Measurements from ENCODE around the gene FAM120B.

FAM120B gene

DNA sequence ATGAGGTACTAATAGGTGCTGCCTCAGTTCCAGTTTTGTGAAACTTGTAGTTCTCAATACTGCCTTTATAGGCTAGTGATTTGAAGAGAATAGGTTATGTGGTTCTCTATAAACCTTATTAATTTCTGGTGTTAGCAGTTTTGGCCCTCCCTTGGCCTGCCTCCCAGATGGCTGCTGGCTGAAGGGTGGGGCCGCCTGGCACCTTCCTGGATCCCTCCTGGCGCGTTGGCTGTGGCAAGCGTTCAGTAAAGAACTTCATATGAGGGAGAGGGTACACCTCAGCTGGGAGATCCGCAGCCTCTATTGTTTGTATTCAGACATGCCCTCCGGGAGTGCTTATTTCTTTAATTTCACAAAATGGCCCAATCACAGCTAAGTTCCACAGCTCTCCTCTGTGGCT lies 51.9 kb downstream of the FAM120B start:
- DNase-seq (ENCODE audit: low read depth, low spot score): no peak

DNA sequence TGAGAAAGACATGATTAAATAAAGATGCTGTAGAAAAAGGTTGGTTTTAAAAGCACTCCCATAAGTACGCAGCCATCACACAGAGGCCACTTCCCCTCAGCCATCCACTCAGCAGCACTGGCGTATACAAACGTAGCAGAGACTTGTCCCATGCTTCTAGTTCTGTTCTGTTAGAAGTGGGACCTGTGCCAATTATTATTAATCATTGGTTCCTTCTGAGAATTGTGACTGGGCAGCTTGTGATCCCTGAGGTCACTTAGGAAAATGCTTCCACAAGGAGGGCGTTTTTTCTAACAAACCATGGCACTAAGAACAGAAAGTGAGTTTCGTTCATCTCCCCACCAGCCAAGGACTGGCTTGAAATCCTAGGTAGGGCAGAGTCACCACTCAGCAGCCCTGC lies 53.9 kb downstream of the FAM120B start:
- no peak for DNase-seq (ENCODE audit: low read depth, low spot score)

DNA sequence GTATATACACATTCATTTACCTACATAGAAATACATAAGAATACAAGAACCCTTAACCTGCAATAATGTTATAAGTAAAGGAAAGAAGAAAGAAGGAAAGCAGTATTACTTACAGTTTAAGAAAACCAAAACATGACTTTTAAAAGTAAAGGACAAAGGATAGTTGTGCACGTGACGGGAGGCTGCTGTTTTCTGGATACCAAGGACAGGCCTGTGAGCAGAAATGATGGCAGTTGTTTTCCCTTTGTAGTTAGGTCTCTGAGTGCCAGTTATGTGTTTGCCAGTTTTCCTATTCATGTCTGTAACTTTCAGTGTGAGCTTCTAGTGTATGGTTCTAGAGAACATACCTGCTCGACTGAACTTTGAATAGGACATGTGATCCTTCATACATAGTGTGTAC lies 54.8 kb downstream of the FAM120B start:
- no peak for DNase-seq (ENCODE audit: low read depth, low spot score)

DNA sequence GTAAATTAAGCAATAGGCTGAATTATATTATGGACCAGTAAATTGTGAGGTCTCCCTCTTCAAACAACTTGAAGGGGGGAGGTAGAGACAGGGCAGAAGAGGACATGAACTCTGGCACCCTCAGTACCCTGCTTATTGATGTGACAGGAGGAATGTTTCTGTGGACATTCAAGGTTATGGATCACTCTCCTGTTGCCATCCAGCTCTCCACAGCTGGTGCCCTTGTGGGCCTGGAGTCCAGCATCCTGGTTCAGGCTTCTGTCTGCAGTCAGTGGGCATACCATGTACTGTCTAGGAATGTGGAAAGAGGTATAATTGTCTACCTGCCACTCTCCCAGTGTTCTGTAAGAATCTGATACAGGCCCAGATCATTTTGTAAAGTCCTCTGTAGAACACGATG lies 55.6 kb downstream of the FAM120B start:
- DNase-seq (ENCODE audit: low read depth, low spot score): no peak

DNA sequence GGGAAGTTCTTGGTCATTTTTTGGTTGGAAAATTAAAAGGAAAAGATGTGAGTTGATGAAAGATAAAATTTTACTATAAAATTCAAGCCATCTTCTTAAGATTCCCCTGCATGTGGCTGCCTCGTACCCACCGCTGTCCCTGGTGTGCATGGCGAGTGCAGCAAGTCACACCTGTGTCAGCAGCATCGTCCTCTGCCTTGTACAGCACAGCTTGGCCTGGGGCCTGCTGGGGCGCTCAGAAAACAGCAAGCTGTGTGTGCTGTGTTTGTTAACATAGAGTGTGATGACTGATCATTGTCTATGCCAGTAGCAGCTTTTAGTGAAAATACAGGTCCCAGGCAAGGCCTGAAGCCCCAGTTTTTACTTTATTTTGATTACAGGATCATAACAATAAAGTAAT lies 56.7 kb downstream of the FAM120B start:
- no peak for DNase-seq (ENCODE audit: low read depth, low spot score)

DNA sequence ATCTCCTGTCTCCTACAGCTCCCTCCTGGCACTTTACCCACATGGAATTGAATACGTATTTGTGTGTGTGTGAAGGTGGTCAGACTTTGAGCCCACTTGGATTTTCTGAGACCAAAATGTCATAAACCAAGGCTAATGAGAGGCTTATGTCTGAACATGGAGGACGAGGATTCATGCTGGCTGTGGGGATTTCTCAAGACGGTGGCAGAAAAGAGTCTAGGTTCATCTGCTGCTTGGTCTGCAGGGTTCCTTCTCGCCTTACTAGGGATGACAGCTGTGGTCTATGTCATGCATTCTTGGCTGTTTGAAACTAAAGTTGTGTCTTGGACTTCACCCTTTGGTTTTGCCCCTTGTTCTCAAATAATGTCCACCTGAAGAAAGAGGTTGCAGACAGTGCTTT lies 58.6 kb downstream of the FAM120B start:
- DNase-seq (ENCODE audit: low read depth, low spot score): no peak

DNA sequence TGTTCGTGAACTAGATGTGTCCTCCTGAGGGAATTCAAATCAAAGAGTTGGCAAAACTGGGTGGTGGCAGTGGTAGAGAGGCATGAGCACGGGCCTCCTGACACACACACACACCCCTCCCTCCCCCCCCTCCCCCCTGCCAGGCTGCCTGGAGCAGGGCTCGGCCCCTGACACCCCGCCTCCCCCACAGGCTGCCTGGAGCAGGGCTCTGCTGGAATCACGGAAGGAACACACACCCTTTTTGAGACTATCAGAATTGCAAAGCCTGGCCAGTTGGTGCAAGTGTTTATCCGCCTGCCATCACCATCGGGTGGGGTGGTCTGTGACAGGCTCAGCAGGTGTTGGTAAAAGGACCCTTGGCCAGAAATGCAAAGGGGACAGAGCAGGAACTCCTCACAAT lies 59.0 kb downstream of the FAM120B start:
- no peak for DNase-seq (ENCODE audit: low read depth, low spot score)

DNA sequence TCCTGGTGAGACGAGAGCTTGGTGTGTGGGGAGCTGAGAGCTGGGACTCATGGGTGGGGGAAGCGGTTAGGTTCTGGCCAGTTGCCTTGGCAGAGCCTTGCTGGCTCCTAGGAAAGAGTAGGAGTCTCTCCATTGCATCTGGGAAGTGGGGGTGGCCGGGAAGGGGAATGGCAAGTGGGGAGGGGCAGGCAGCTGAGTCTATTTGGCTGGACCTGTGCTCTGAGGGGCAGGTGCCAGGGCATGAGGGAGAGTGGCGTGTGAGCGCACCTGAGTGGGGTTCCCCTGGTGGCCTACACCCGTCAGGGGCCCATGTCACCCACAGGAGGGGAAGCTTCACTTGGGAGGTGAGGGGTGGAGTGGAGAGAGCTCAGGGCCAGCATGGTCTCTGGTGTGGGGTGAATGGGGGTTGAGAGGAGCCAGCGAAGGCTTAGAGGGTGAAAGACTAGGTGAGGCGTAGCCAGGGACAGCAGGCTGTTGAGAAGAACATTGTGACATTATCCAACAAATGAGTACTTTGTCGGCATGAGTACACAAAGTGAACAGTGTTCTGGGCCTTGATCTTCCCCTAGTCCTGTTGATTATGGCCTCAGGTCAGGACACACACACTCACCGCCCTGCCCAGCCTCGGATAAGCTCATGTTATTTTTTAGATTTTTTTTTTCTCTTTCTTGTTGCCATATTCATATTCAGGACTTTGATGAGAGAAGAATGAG lies 59.8 kb downstream of the FAM120B start:
- DNase-seq (ENCODE audit: low read depth, low spot score): no peak

DNA sequence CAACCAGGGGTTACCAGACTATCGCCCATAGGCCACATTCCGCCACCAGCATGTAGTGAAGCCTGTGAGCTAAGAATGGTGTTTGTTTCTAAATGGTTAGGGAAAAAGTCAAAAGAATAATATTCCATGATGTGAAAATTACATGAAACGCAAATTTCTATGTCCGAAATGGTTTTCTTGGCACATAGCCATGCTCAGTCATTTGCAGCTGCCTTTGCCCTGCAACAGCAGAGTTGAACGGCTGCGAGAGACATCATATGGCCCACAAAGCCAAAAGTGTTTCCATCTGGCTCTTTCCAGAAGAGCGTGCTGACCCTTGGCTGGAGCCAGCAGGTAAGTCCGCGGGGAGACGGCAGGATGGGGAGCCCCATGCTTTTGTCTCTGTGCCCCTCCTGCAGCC lies 60.7 kb downstream of the FAM120B start:
- DNase-seq (ENCODE audit: low read depth, low spot score): no peak

DNA sequence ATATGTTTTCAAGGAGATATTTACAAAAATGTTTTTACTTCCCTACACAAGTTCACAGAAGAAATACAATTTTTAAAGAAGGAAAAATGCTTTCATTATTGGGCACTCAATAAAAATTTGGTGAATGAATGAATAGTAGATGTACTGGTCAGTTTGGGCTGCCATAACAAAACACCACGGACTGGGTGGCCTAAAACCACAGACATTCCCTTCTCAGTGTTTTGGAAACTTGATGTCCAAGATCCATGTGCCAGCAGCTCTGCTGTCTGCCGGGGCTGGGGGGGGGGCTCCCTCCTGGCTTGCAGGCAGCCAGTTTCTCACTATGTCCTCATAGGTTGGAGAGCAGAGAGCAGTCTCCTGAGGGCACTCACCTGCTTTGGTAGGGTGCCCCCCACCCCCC lies 62.0 kb downstream of the FAM120B start:
- no peak for DNase-seq (ENCODE audit: low read depth, low spot score)

DNA sequence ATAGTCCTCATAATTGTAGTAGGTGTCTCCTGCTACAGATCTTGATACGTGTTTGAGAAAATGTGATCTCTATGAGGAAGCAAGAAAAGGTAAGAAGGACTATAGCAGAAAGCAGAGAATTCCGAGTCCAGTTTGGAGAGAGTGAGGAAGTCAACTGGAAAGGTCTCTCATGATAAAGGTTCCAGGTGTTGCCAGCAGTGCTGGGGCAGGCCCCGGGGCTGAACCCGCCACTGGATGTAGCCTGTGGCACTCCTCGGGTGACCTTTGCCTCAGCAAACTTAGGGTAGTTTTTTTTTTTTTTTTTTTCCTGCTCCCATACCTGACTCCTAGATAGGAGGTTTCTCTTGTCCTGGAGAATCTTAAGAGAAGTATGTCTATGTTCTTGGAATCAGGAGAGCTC lies 62.8 kb downstream of the FAM120B start:
- DNase-seq (ENCODE audit: low read depth, low spot score): no peak

DNA sequence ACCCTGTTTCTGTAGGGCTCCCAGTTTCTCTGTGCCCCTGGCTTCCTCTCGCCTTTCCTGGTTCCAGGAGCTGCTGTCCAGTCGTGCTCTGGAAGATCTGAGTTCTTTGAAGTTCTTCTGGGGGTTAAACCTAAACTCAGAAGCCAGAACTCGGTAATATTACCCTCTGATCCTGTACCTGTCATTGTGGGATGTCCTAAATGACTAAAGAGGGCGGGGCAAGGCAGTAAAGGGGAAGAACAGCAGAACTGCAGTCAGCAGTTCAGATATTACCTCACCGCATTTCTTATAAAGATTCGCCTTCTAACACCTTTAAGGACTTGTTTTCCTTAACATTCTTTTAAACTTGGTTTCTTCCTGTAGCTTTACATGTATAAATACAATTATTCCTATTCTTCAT lies 63.9 kb downstream of the FAM120B start:
- DNase-seq (ENCODE audit: low read depth, low spot score): no peak

DNA sequence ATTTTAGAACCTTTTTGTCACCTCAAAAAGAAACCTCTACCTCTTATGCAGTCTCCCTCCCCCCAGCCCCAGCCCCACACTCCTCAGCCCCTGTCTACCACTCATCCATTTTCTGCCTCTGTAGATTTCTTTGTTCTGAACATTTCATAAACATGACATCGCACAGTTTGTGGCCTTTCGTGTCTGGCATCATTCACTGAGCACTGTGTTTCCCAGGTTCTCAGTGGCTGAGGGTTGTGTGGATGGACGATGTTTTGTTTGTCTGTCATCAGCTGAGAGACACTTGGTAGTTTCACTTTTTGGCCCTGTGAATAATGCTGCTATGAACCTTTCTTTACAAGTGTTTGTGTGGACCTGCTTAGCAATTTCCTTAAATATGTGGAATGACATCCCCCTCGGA lies 64.5 kb downstream of the FAM120B start:
- DNase-seq (ENCODE audit: low read depth, low spot score): no peak

DNA sequence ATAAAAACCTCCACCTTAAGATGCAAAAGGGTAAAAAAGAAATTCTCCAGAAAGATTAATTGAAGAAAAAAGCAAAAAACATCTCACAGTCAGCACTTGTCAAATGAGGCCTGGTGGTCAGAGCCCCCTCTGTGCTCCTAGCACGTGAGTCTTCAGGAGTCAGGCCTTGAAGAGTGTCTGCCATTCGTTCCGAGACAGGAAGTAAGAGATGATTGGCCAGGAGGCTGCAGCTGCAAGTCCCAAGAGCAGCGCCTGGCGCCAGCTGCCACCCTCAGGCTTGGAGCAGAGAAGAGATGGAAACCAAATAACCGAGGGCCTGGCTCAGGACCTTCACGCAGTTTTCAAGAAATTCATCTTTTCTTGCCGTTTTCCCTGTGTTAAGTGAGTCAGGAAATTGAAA lies 65.0 kb downstream of the FAM120B start:
- peak; percentile 23 for DNase-seq (ENCODE audit: low read depth, low spot score)

DNA sequence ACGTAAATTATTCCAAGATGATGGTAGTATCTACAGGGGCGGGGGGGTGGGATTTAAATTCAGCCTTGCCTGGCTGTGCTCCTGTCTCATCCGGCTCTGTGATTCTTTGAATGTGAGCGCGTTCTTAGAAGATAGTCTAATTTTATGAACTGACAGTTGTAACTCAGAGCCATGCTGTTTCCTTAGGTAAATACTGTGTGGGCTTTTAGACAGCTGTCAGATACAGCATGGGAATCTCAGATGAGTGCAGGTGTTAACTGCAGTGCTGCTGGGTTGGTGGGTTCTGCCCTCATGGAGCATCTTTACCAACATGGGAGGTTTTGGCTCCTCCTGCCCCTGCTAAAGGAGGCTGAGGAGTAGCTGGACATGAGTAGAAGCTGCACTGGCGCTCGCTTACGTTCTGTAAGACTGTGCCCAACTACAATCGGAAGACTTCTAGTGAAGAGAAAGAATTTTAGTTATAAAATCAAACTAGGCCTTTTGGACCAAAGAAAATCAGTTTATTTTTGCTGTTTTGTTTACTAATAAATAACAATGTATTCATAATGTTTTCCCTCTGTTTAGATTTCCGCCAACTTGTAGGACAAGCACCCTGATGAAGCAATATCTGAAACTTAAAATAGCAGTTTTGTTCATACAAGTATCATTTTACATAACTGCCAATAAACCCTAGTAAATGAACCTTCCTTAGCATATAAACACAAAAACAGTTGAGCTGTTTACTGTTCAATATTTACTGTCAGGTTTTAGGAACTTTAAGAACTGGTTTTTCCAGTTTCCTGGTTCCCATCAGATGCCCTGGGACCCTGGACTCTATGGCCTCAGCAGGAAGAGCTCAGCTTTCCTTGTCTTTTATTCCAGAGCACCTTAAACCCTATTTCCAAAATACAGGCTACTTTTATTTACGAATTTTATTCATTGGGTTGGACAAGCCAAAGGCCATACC lies 66.1 kb downstream of the FAM120B start:
- DNase-seq (ENCODE audit: low read depth, low spot score): no peak

DNA sequence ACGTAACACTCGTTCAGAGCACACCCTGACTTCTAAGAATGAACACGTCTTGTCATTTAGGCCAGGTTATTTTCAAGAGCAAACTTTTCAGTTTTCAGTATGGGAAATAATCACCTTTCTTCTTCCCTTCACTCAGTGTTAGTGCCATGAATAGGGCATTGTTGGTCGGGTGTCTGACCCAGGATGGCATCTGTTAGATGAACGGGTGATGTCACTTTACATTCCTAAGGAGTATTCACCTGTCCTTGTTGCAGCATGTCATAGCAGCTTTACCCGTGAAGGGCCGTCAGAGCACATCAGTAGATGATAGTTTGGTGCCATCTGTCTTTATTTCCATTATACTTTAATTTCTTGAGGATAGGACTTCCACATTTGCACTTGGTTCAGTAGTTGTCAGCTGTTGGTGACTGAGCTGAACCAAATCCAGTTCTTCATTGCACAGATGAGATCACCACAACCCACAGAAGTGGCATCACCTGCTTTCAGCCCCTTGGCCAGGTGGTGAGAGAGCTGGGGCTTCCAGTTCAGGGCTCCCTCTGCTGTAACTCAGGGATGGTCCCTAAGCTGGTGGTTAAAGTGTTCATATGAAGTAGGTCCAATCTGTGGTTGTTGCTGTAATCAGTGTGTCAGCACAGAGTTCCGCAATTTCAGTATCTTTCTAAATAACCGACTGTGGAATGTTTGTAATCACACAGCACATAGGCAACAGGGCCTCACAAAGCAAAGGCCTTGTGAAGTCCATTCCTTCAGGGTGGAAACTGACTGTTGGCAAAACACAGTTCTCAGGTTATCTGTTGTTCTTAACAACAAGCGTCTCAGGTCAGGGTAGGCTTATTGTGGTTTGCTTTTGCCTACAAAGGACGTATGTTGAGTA lies 68.2 kb downstream of the FAM120B start:
- no peak for DNase-seq (ENCODE audit: low read depth, low spot score)

DNA sequence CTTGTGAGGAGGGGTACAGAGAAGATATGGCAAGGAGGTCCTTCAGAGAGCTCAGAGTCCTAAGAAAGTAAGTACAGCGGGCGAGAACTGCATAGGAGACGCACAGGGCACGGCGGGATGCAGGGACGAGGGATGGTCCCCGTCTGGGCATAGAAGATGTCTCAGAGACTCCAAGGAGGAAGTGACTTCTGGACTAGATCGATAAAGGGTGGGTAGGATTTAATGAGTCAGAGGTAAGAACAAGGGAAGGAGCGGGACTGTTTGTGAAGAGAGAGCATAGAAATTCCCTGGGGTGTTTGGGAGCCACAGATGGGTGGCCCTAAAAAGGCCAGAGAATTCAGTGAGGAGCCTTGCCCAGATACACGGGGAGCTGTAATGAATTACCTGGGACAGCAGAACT lies 69.1 kb downstream of the FAM120B start:
- DNase-seq (ENCODE audit: low read depth, low spot score): no peak

DNA sequence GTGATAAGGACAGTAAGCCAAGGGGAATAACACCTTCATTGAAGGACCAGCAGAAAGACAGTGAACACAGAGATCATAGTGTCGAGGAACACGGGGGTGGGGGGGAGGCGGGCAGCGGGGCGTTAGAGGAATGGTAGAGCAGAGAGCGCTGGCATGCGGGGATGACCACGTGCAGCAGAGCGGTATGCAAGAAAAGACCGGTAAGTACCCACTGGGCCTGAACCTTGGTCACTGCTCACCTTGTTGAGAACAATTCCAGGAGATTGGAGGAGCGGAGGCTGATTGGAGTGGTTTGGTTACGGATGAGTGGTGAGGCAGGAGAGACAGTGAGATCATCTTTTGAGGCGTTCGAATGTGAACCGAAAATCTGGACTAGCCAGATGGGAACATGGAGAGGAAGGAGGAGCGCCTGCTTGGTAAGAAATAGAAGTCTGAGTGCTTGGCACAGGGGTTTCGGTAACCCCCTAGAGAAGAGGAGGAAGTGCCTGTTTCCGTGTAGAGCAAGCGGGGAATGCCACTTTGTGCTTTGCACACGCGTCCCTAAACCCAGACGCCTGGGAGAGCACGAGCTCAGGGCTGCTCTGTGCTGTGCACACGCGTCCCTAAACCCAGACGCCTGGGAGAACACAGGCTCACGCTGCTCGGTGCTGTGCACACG lies 70.0 kb downstream of the FAM120B start:
- DNase-seq (ENCODE audit: low read depth, low spot score): no peak

DNA sequence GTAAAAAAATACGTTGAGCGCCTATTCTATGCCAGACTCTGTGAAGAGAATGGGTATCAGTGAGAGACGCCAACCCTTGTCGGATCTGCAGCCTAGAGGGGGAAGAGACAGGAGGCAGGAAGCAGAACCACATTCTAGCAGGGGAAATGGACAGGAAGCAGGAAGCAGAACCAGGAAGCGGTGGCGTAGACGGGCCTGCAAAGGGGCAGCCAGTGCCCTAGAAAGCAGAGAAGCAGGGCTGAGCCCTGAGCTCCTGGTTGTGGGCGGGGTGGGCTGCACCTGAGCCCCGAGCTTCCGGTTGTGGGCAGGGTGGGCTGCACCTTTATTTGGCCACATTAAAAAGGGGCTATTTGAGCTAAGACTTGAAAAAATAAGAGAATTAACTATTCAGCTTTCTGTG lies 71.9 kb downstream of the FAM120B start:
- no peak for DNase-seq (ENCODE audit: low read depth, low spot score)

DNA sequence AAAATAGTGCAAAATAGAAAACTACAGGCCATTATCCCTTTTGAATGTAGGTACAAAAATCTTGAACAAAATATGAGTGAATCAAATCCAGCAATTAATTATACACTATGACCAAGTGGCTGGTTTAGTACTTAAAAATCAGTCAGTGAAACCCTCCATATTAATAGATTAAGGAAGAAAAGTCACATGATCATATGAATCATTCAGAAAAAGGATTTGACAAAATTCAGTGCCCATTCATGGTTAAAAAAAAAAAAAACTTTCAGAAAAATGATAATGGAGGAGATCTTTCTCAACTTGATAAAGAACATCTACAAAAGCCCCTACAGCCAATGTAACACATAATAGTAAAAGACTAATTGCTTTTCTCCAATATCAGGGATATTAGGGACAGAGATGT lies 75.0 kb downstream of the FAM120B start:
- no peak for DNase-seq (ENCODE audit: low read depth, low spot score)

DNA sequence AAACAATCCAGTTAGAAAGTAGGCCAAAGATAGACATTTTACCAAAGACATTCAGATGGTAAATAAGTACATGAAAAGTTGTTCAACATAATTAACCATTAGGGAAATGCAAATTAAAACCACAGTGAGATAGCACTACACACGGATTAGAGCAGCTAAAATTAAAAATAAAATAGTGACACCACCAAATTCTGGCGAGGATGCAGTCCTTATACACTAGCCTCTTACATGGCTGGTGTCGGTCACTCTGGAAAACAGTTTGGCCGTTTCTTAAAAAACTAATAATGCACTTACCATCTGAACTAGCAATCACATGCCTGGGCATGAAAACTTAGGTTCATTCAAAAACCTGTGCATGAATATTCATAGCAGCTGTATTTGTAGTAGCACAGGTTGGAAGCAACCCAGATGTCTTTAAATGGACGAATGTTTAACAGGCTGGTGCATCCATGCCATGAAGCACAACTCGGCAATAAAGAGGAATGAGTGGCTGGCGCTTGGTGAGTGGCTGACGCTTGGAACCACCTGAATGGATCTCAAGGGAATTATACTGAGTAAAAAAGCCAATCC lies 77.0 kb downstream of the FAM120B start:
- DNase-seq (ENCODE audit: low read depth, low spot score): no peak

Measured in iPS DF 19.7 (cell line).